ENCODE measurements around the gene CASK.
A peak's percentile ranks its signal among the peaks of the same experiment; 100 is the strongest.

Gene CASK

DNA sequence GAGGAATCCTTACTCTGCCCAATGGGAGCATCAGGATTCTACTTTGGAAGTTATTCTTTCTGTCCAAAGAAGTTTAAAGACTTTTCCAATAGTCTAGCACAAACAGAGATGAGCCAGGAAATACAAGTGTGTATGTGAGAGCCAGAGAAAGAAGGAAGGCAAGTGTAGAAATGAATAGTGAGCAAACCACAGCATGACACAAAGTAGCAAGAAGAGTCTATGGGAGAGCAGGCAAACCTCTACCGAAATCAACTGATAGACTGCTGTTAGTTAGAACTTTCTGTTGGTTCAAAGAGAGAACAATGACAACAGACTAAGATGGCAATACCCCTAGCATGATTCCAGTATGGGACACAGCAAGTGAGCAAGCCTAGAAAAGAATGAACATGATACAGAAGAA is 250.7 kb downstream of the CASK start:
- peaks cover 13% of the 10 kb centered on the region for H3K4me1 ChIP-seq (ENCODE audit: control insufficient read depth, insufficient read depth, low read length, unreplicated experiment)
- no peak overlapping the region for H3K27ac ChIP-seq (ENCODE audit: low read depth, low read length)
- no peaks in the 10 kb centered on the region for H3K79me2 ChIP-seq (ENCODE audit: control insufficient read depth, insufficient read depth, low read length, unreplicated experiment)
- no peaks in the 10 kb centered on the region for H3K36me3 ChIP-seq (ENCODE audit: insufficient read depth, low read length)
- H3K4me3 ChIP-seq (ENCODE audit: low read depth, low read length): no peak overlapping the region
- H3K27me3 ChIP-seq (ENCODE audit: insufficient read depth, low read length): no peaks in the 10 kb centered on the region
- H2AFZ ChIP-seq (ENCODE audit: low read length, unreplicated experiment): no peak overlapping the region

DNA sequence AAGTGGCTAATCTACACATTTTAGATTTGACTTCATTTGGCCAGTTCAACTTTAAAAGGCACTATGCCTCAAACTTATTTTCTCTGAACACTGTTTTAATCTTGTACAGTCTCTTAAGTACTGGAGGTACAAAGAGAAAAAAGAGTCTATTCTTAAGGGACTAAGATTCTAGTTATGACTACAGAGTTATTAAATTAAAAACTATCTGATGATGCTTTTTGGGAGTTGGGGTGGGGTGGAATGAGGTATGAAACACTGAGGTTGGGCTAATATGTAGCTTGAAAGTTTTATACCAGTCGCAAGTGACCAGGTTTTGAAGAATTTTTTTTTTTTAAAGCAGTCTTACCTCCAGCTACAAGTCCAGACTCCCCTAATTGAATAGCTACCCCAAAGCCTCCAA is 252.3 kb downstream of the CASK start:
- Histone ChIP-seq H2AFZ (ENCODE audit: low read length, unreplicated experiment) (no peak overlapping the region), H3K79me2 (ENCODE audit: control insufficient read depth, insufficient read depth, low read length, unreplicated experiment) (no peaks in the 10 kb centered on the region), H3K36me3 (ENCODE audit: insufficient read depth, low read length) (no peaks in the 10 kb centered on the region), H3K27ac (ENCODE audit: low read depth, low read length) (no peak overlapping the region), H3K4me3 (ENCODE audit: low read depth, low read length) (no peak overlapping the region), H3K4me1 (ENCODE audit: control insufficient read depth, insufficient read depth, low read length, unreplicated experiment) (peaks cover 19% of the 10 kb centered on the region), H3K27me3 (ENCODE audit: insufficient read depth, low read length) (no peaks in the 10 kb centered on the region)

DNA sequence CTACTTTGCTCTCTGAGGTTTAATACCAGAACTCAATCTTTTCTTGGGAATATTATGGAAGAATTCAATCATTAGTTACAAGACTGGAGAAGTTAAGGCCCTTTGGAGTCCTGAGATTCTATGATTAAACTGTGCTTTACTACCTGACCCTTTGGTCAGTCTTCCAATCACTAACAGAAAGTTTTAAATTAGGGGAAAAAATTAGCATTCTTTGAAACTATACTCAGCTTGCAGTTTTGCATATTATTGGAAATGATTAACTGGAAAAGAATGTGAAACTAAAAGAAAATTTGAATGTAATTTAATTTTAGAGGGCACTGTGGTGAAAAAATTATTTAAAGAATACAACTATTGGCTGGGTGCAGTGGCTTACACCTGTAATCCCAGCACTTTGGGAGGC is 253.2 kb downstream of the CASK start:
- Histone ChIP-seq H3K4me1 (ENCODE audit: control insufficient read depth, insufficient read depth, low read length, unreplicated experiment) (peaks cover 23% of the 10 kb centered on the region), H3K36me3 (ENCODE audit: insufficient read depth, low read length) (no peaks in the 10 kb centered on the region)

DNA sequence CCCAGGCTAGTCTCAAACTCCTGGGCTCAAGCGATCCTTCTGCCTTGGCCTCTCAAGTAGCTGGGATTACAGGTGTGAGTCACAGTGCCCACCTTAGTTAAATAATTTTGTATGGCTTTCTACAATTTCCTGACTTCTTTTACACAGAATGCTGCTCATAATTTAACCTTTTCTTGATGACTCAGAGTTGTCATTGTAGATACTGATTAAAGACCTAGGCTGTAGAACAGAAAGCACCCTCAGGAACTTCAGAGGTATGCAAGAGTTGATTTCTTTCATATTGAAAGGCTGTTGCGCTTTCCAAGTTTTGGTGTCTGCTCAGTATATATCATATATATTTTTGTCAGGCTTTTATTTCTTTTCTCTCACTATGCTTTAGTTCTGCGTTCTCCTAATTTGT is 255.7 kb downstream of the CASK start:
- no peak overlapping the region for H3K27ac ChIP-seq (ENCODE audit: low read depth, low read length)
- no peak overlapping the region for H3K4me3 ChIP-seq (ENCODE audit: low read depth, low read length)
- no peaks in the 10 kb centered on the region for H3K36me3 ChIP-seq (ENCODE audit: insufficient read depth, low read length)
- no peaks in the 10 kb centered on the region for H3K27me3 ChIP-seq (ENCODE audit: insufficient read depth, low read length)
- H3K79me2 ChIP-seq (ENCODE audit: control insufficient read depth, insufficient read depth, low read length, unreplicated experiment): no peaks in the 10 kb centered on the region
- peaks cover 26% of the 10 kb centered on the region for H3K4me1 ChIP-seq (ENCODE audit: control insufficient read depth, insufficient read depth, low read length, unreplicated experiment)
- no peak overlapping the region for H2AFZ ChIP-seq (ENCODE audit: low read length, unreplicated experiment)

More for the DNA sequence above, 253.2 kb downstream of the CASK start:
- H3K27ac ChIP-seq (ENCODE audit: low read depth, low read length): no peak overlapping the region
- no peaks in the 10 kb centered on the region for H3K79me2 ChIP-seq (ENCODE audit: control insufficient read depth, insufficient read depth, low read length, unreplicated experiment)
- no peak overlapping the region for H2AFZ ChIP-seq (ENCODE audit: low read length, unreplicated experiment)
- no peak overlapping the region for H3K4me3 ChIP-seq (ENCODE audit: low read depth, low read length)
- no peaks in the 10 kb centered on the region for H3K27me3 ChIP-seq (ENCODE audit: insufficient read depth, low read length)

DNA sequence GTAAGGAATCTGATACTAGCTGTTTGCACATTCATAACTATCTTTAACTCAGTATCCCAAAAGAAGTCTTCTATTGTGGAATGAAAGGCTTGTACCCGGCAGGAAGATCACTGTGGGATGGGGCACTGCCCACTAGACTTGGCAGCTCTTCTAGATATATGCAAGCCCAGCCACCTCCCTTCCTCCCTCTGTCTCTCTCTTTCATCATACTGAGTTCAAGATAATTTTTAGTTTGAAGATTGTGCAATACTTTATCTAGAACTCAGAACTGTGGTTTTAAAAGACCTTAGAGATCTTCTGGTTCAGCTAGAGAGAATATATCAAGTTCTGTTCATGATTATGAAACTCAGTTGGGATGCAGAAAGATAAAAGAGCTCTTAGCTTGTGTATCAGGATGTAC is 257.1 kb downstream of the CASK start:
- peak overlapping the region; percentile 50 for H3K27ac ChIP-seq (ENCODE audit: low read depth, low read length)
- H3K27me3 ChIP-seq (ENCODE audit: insufficient read depth, low read length): no peaks in the 10 kb centered on the region
- no peaks in the 10 kb centered on the region for H3K79me2 ChIP-seq (ENCODE audit: control insufficient read depth, insufficient read depth, low read length, unreplicated experiment)
- no peak overlapping the region for H2AFZ ChIP-seq (ENCODE audit: low read length, unreplicated experiment)
- H3K4me3 ChIP-seq (ENCODE audit: low read depth, low read length): no peak overlapping the region
- H3K4me1 ChIP-seq (ENCODE audit: control insufficient read depth, insufficient read depth, low read length, unreplicated experiment): peaks cover 34% of the 10 kb centered on the region
- H3K36me3 ChIP-seq (ENCODE audit: insufficient read depth, low read length): no peaks in the 10 kb centered on the region

DNA sequence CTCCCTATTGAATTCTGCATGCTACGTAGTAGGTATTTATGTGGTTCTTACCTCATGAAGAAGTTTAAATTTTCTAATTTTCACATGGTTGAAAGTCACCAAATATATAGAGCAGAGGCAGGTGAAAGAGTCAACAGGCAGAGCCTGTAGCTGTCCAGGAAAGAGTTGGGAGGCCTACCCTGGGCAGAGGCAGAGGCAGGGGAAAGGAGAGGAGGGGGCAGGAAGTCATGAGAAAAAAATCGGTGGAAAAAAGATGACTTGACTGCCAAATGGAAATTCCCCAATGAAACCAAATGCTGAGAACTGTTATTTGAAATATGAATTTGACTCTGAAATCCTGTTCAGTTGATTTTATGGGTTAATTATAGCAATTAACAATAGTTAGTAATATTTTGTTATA is 257.7 kb downstream of the CASK start:
- H3K27me3 ChIP-seq (ENCODE audit: insufficient read depth, low read length): no peaks in the 10 kb centered on the region
- H3K4me3 ChIP-seq (ENCODE audit: low read depth, low read length): no peak overlapping the region
- no peak overlapping the region for H2AFZ ChIP-seq (ENCODE audit: low read length, unreplicated experiment)
- peaks cover 34% of the 10 kb centered on the region for H3K4me1 ChIP-seq (ENCODE audit: control insufficient read depth, insufficient read depth, low read length, unreplicated experiment)
- peak overlapping the region; percentile 50; the same call in 1 of the 2 replicates for H3K27ac ChIP-seq (ENCODE audit: low read depth, low read length)
- no peaks in the 10 kb centered on the region for H3K79me2 ChIP-seq (ENCODE audit: control insufficient read depth, insufficient read depth, low read length, unreplicated experiment)
- no peaks in the 10 kb centered on the region for H3K36me3 ChIP-seq (ENCODE audit: insufficient read depth, low read length)

DNA sequence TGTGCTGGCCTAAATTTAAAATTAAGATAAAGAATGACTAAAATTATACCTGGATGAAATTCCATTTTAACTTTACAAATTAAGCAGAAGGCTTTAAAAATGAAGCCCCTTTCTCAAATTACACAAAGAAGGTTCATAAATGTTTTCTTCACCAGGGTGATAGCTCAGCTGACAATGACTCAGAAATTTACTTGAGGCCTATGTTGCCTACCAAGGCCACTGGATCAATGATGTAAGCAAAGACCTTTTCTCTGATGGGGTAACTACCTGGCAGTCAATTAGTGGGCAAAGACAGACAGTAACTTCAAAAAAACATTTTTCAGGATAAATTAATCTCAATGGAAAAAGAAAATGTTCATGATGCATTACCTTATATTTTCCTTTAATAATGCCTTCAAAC is 258.4 kb downstream of the CASK start:
- Histone ChIP-seq H3K79me2 (ENCODE audit: control insufficient read depth, insufficient read depth, low read length, unreplicated experiment) (no peaks in the 10 kb centered on the region), H2AFZ (ENCODE audit: low read length, unreplicated experiment) (no peak overlapping the region), H3K27ac (ENCODE audit: low read depth, low read length) (peak overlapping the region; percentile 19; the same call in 1 of the 2 replicates), H3K27me3 (ENCODE audit: insufficient read depth, low read length) (no peaks in the 10 kb centered on the region), H3K4me1 (ENCODE audit: control insufficient read depth, insufficient read depth, low read length, unreplicated experiment) (peaks cover 26% of the 10 kb centered on the region), H3K4me3 (ENCODE audit: low read depth, low read length) (no peak overlapping the region), H3K36me3 (ENCODE audit: insufficient read depth, low read length) (no peaks in the 10 kb centered on the region)

DNA sequence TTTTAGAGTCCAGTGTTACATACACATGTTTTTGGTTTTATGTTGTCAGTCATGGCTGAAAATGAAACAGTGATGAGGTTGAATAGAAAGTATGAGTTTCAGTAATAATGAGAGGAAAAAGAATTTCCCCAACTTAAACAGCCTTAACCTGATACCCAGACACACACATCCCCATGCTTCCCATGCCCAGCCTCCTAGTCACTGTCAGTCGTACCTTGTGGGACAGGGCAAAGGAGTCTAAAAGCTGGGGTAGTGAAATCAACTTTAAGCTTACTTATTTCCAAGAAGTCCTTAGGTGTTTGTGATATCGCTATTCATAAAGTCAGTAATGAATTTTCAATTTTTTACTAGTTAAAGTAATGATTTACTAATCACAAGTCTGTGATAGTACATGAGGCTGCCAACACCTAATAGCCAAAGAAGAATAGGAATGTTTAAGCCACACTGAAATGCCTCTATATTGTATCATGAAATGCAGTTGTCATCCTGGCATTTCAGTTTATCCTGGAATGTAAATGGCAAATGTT is 258.9 kb downstream of the CASK start:
- H3K27me3 ChIP-seq (ENCODE audit: insufficient read depth, low read length): no peaks in the 10 kb centered on the region
- no peak overlapping the region for H2AFZ ChIP-seq (ENCODE audit: low read length, unreplicated experiment)
- peaks cover 25% of the 10 kb centered on the region for H3K4me1 ChIP-seq (ENCODE audit: control insufficient read depth, insufficient read depth, low read length, unreplicated experiment)
- H3K4me3 ChIP-seq (ENCODE audit: low read depth, low read length): no peak overlapping the region
- no peaks in the 10 kb centered on the region for H3K36me3 ChIP-seq (ENCODE audit: insufficient read depth, low read length)
- peak overlapping the region; percentile 19; the same call in 1 of the 2 replicates for H3K27ac ChIP-seq (ENCODE audit: low read depth, low read length)
- no peaks in the 10 kb centered on the region for H3K79me2 ChIP-seq (ENCODE audit: control insufficient read depth, insufficient read depth, low read length, unreplicated experiment)

DNA sequence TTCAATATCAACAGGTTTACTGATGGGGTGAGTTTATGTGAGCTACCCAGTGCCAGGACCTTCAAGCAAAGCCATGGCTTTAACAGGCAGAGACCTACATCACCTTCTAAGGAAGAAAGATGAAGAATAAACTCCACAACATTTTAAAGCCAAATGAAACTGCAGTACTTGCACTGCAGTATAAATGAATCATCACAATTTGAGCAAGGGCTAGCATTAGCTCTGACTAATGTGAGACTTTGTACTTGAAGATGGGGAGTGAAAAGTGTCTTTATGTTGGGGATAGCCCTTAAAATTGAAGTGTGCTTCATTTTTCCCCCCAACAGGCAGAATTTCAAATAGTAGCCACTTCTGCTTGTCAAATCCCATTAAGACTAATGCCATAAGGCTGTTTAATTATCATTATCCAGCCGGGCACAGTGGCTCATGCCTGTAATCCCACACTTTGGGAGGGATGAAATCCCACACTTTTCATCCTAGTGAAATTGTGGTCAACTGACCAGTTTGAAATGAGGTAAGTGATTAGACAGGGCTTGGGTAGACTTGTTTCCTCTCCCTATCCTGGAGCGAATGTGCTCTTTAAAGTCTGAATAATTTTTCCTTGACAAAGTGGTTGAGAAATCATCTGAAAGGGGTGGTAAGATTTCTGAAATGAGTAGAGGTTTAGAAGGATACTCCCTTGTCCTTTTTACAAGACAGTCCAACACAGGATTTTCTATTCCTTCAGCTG is 261.8 kb downstream of the CASK start:
- H3K27ac ChIP-seq (ENCODE audit: low read depth, low read length): no peak overlapping the region
- no peak overlapping the region for H2AFZ ChIP-seq (ENCODE audit: low read length, unreplicated experiment)
- no peaks in the 10 kb centered on the region for H3K27me3 ChIP-seq (ENCODE audit: insufficient read depth, low read length)
- H3K79me2 ChIP-seq (ENCODE audit: control insufficient read depth, insufficient read depth, low read length, unreplicated experiment): no peaks in the 10 kb centered on the region
- H3K36me3 ChIP-seq (ENCODE audit: insufficient read depth, low read length): no peaks in the 10 kb centered on the region
- peaks cover 19% of the 10 kb centered on the region for H3K4me1 ChIP-seq (ENCODE audit: control insufficient read depth, insufficient read depth, low read length, unreplicated experiment)
- H3K4me3 ChIP-seq (ENCODE audit: low read depth, low read length): no peak overlapping the region

DNA sequence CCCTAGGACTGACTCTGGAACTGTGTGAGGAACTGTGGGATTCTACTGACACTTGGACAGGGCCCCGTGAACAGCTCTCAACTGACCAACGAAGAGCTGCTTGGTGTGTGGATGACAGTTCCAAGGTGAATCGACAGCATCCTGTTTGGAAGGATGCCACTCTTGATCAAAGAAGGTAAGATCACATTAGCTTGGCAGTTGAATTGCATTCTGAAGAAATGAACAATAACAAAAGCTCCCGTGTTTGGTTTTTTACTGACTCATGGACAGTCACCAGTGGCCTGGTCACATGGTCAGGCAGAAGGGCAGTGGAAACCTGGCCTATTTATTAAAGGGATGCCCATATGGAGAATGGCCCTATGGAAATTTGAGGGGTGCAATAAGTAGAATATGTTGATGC is 267.7 kb downstream of the CASK start:
- no peak overlapping the region for H3K27ac ChIP-seq (ENCODE audit: low read depth, low read length)
- H3K4me1 ChIP-seq (ENCODE audit: control insufficient read depth, insufficient read depth, low read length, unreplicated experiment): peaks cover 7% of the 10 kb centered on the region
- no peaks in the 10 kb centered on the region for H3K36me3 ChIP-seq (ENCODE audit: insufficient read depth, low read length)
- no peaks in the 10 kb centered on the region for H3K27me3 ChIP-seq (ENCODE audit: insufficient read depth, low read length)
- H3K79me2 ChIP-seq (ENCODE audit: control insufficient read depth, insufficient read depth, low read length, unreplicated experiment): no peaks in the 10 kb centered on the region
- no peak overlapping the region for H3K4me3 ChIP-seq (ENCODE audit: low read depth, low read length)
- H2AFZ ChIP-seq (ENCODE audit: low read length, unreplicated experiment): no peak overlapping the region

DNA sequence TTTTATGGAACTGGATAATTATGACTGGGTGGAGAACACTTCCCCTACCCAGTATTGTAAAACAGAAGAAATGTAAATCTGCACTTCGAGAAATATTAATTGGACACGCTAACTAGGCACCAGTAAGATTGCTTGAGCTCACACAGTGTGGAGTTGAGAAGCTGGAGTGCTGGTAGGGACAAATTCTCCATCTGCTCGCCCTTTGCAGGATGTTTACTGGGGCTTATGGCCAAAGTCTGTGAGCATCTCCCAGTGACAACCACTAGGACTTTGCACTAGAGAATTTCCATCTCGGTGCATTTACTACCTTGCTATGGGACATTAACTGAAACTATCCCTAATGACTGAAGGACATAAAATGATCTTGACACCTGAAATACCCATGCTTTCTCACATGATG is 268.3 kb downstream of the CASK start:
- Histone ChIP-seq H3K4me1 (ENCODE audit: control insufficient read depth, insufficient read depth, low read length, unreplicated experiment) (peaks cover 7% of the 10 kb centered on the region), H3K36me3 (ENCODE audit: insufficient read depth, low read length) (no peaks in the 10 kb centered on the region), H3K27ac (ENCODE audit: low read depth, low read length) (no peak overlapping the region), H3K79me2 (ENCODE audit: control insufficient read depth, insufficient read depth, low read length, unreplicated experiment) (no peaks in the 10 kb centered on the region), H3K27me3 (ENCODE audit: insufficient read depth, low read length) (no peaks in the 10 kb centered on the region), H3K4me3 (ENCODE audit: low read depth, low read length) (no peak overlapping the region), H2AFZ (ENCODE audit: low read length, unreplicated experiment) (no peak overlapping the region)

Measured in ACC112 (cell line).